HG03521 (cell line): ENCODE data around the gene IGFBPL1.
"Not testable (repeated sequence)": the region's sequence is repeated elsewhere in the genome, so short reads cannot be mapped to it uniquely, and the experiment has no call there.

Experiments used
- ATAC-seq: cut with Tn5 transposase; IDR thresholded peaks from one replicate; pipeline ENCODE4 v1.9.1; 2021; ENCODE audit warnings: mild to moderate bottlenecking, moderate library complexity; ENCODE audit not compliant: unreplicated experiment

IGFBPL1 gene

DNA sequence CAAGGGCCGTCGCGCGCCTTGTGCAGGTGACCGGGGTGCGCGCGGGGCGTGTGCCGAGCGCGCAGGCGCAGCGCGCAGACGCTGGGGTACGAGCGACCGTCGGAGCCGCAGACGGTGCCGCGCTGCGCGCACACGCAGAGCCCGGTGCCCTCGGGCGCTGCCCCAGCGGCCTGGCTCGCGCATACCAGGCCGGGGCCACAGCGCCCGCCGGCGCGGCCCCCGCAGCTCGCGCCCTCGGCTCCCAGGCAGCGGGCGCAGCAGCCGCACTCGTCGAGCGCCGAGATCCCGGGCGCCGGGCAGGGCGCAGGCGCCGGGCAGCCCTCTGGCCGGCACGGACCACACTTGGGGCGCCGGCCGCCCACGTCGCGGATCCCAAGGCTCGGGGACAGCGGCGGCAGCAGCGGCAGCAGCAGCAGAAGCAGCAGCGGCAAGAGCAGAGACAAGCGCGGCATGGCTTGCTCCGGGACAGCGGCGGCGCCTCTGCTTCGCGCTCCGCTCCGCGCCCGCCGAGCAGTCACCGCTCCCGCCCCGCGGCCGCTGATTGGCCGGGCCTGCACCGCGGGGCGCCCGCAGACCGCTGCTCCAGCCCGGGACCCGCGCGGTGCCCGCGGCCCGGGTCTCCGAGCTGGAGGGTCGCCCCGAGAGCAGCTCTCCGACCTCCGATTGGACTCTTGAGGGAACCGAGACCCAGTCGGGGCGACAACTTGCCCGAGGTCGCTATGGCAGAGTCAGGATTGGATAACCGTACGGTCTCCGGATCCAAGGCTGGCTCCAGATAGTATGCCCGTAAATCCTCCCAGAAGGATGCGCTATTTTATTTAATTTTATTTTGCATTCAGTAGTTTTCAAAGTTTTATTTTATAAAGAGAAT, at the start of gene IGFBPL1:
TSS of gene IGFBPL1 (minus strand) at position 482 of the 871 bp plus-strand sequence. CDS start at position 452, 30 bp downstream.
- ATAC-seq, result no peak

DNA sequence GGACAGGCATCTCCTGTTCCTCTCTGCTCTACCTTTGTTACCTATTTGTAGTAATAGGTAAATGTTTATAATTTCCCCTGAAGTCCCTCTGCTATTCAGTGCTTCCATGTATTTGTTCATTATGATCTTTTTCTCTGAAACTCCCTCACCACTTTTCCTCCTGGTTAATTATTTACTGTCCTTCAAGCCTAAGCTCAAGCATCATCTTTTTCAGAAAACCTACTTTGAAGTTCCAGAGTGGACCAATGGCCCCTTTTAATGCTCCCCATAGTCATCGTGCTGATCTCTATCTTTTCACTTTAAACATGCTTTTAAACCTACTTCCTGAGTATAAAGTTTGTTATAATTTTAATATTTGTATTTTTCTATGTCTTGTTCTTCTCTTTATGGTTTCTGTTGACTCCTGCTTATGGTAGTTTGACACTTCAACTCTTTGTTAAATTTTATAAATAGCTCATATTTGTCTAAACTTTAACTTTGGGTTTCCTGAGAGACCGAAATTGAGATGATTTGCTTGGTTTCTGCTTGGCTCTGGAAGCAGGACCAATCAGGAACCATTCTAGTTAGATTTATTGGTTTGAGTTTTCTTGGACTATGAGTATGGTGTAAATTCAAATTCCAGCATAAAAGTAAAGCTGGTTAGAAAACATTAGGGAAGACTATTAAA, 48.5 kb upstream of the IGFBPL1 start:
- not testable (repeated sequence) for ATAC-seq

DNA sequence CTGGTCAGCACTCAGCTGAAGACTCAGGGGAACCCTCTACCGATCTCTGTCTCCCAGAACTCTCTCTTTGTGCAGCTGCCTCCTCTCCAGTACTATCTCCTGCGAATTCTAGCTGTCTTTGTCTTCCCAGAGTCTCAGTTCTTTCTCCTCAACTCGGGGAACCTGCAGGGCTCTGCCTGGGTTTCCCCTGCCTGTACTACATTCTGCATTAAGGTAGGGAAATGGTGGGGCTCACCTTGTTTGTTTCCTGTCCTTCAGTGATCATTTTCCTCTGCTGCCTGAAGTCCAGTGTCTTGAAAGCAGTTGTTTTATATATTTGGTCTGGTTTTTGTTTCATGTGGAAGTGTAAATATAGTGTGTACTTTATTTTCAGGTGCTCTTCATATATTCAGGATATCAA, 43.1 kb upstream of the IGFBPL1 start:
- no peak for ATAC-seq

- no peak for ATAC-seq
Measured at GRCh38 chr9:38453835-38454234, 29.6 kb upstream of the IGFBPL1 start.

DNA sequence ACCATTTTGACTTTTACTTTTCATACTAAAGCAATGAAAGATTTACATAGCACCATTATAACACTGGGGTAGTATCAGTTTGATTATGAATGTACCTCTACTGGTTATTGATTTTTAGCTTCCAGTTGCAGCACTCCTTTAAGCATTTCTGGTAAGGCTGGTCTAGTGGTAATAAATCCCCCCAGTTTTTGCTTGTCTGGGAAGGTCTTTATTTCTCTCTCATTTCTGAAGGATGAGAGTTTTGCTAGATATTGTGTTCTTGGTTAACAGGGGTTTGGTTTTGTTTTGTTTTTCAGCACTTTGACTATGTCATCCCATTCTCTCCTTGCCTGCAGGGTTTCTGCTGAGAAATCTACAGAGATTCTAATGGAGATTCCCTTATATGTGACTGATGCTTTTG, 26.9 kb upstream of the IGFBPL1 start:
- ATAC-seq, result no peak

GRCh38 chr9:38447703-38448102, 23.4 kb upstream of the IGFBPL1 start:
- no peak for ATAC-seq

DNA sequence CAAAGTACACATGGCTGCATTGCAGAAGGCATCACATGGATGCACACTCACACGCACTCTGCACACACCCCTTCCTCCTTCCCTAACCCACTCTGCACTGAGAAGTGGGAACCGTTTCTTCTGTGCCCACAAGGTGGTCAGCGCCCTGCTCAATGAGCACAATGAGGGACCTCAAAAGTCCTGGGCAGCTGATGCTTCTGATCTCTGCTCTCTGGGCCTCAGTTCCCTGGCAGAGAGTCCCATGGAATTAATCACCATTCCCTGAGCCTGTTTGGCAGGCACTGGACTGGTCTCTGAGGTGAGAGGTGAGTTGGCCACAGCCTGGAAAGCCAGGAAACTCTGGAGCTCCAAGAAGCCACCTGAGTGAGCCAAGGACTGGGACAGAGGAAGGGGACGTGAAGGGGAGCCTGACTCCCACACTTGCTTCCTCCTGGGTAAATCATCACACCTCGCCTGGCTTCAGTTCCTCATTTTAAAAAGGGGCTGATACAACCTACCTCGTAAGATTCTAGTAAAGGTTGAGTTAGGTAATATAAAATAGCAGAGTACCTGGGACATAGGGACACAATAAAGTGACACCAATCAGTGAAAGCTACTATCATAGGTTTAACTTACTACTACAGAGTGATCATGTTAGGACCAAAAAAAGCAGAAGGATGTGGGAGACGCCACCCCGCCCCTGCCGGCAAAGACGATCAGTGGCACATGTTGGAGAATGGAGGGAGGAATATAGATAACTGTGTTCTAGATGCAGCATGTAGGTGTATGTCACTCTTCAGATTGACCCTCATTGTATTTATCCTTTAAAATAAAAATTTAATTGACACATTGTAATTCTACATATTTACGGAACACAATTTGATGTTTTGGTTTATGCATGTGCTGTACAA, 21.1 kb upstream of the IGFBPL1 start:
- peak; percentile 85 for ATAC-seq

DNA sequence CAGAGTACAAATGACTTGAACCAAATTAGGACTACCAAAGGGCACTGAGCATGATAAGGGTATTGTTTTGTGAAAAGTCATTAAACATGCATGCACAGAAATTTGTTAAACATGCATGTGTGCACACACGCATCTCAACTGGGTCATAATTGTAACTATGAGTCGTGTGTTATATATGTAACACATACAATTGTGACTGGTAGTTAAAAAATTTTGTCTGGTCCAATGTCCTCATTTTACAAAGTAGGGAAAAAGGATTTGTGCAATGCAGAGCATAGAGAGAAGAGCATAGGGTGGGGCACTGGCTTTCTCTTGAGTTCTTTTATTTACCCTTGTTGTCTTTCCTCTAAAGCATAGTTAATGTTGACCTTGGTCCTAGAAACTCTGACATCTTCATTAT, 19.3 kb upstream of the IGFBPL1 start:
- no peak for ATAC-seq

DNA sequence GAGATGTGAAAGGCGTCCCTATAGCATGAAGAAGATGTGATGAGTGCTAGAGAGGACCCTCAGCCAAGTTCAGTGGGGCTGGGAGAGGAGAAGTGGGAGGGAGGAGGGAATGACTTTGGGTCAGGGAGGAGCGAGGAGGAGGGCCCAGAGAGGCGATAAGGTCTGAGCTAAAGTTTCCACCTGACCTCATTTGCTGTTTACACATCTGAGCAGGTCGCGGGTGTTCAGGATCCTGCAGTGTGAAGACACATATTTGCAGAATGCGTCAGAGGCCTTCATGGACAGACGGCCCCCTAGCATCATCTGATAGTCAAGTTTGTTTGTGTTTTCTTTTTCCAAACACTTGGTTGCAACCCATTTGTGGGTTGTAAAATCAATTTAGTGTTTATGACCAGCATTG, 18.9 kb upstream of the IGFBPL1 start:
- no peak for ATAC-seq

GRCh38 chr9:38442473-38443096, 18.3 kb upstream of the IGFBPL1 start:
- no peak for ATAC-seq

GRCh38 chr9:38441347-38442085, 17.3 kb upstream of the IGFBPL1 start:
- no peak for ATAC-seq

DNA sequence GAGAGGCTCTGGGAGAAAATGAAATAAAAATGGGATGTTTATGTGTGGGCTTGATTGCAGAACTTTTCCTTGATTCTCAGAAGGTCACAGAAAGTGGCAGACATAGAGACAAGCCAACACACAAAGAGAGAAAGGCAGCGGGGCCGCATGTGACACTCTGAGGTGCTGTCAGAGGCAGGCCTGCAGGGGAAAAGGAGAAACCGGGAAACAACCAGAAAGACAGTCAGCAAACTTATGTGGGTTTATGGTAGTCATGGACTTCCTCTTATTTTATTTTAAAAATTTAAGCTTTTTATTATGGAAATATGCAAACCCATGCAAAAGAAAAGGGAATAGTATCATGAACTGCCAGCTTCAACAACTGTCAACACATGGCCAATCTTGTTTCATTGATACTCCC, 16.3 kb upstream of the IGFBPL1 start:
- no peak for ATAC-seq

DNA sequence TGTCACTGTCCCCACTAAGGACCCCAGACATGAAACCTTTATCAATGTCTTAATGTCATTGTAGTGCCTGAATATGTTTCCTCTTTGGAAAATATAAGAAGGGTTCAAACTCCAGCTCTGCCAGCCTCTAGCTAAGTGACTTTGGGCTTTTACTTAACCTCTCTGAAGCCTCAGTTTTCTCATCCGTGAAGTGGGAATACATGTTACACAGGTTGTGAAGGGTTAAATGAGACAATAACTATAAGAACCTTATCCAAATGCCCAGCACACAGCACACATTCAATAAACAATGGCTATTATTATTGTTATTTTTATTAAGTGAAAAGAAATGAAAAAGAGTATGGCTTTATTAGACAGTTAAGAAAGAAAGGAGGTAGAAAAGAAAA, 15.7 kb upstream of the IGFBPL1 start:
- ATAC-seq, result no peak

- ATAC-seq, result no peak
Measured at GRCh38 chr9:38439291-38439915, 15.1 kb upstream of the IGFBPL1 start.

- ATAC-seq, result no peak
Measured at GRCh38 chr9:38437193-38437823, 13.1 kb upstream of the IGFBPL1 start.

DNA sequence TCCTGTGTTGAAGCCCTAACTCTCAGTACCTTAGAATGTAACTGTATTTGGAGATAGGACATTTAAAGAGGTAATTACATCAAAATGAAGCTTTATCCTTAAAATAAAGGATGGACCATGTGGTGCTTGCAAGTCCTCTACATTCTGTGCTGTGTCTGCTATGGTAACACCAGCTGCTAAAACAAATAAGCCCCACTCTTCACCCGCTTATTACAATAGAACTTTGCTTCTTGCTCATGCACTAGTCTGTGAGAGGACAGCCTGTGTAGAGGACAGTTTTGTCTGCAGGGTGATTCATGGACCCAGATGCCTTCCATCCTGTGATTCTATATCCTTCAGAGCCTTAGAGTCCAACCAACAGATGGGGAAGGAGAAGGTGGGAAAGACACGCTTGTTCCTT, 12.5 kb upstream of the IGFBPL1 start:
- no peak for ATAC-seq

- no peak for ATAC-seq
Measured at GRCh38 chr9:38435521-38435920, 11.3 kb upstream of the IGFBPL1 start.

- no peak for ATAC-seq
Measured at GRCh38 chr9:38434853-38435252, 10.6 kb upstream of the IGFBPL1 start.

DNA sequence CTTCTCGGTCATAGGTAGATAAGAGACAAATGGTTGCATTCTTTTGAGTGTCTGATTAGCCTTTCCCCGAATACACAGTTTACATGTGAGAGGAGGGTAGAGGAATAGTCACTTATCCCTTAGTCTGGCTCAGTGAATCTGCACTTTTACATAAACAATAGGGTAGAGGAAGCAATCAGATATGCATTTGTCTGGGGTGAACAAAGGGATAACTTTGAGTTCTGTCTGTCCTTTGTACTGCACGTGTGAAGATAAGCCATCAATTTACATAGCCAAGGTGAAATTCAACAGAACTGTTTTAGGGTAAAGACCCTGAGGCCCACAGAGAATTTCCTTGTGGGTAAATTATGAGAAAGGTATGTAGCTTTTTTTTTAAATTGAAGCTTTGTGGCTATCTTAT, 10.1 kb upstream of the IGFBPL1 start:
- no peak for ATAC-seq
